Vagina (tissue), 2 donors: ENCODE measurements around the gene MMD2. TPM values are rescaled to one million over a fixed set of nuclear protein-coding genes. Genes with fewer than 3 reads are reported as not detected.

Experiments
- DNase-seq, 2 donors: peaks; one replicate each; pipeline ENCODE4 v3.0.0-alpha.2; 2017; ENCODE audit errors: extremely low spot score in 2 of 2
- H3K27ac ChIP-seq: fragments of 200-600 bp; sonication (generic); one replicate; pipeline ENCODE4 v1.5.1; 2019
- H3K27me3 ChIP-seq: fragments of 200-600 bp; sonication (generic); one replicate; pipeline ENCODE4 v1.5.1; 2019
- H3K36me3 ChIP-seq, 2 donors: fragments of 200-600 bp; sonication (generic); one replicate each; pipeline ENCODE4 v1.5.1; 2017 to 2019
- H3K4me1 ChIP-seq: fragments of 200-600 bp; sonication (generic); one replicate; pipeline ENCODE4 v1.5.1; 2019
- H3K4me3 ChIP-seq, 2 donors: fragments of 200-600 bp; sonication (generic); 1 replicate in 1 of 2; 2 replicates in 1 of 2; pipeline ENCODE4 v1.5.1; 2016 to 2019
- H3K9me3 ChIP-seq: fragments of 200-600 bp; sonication (generic); one replicate; pipeline ENCODE4 v1.5.1; 2019
- CTCF ChIP-seq, 3 experiments: fragments of 450-650 bp in 2 of 3; fragments of 200-600 bp in 1 of 3; sonication (generic) in 1 of 3; IDR thresholded peaks; one replicate each; pipeline ENCODE4 v1.5.1; 2017 to 2019; ENCODE audit warnings: antibody characterized with exemption in 3 of 3, mild to moderate bottlenecking in 2 of 3, moderate library complexity in 2 of 3
- POLR2A ChIP-seq, 2 donors: fragments of 450-650 bp; IDR thresholded peaks; one replicate each; pipeline ENCODE4 v1.6.1; 2017; ENCODE audit warnings: antibody characterized with exemption in 2 of 2, mild to moderate bottlenecking in 2 of 2, moderate library complexity in 2 of 2
- POLR2AphosphoS5 ChIP-seq, 2 donors: sonication (generic); formaldehyde crosslinking; IDR thresholded peaks; one replicate each; pipeline ENCODE4 v1.9.0; 2017; ENCODE audit warnings: antibody characterized with exemption in 2 of 2, mild to moderate bottlenecking in 2 of 2, low read depth in 1 of 2; ENCODE audit not compliant: insufficient read depth in 1 of 2
- intact Hi-C: fragments of 100-400 bp; cut with DNase I; formaldehyde crosslinking; loops from one replicate; pipeline ENCODE4 v1.15.1; 2023
- total RNA-seq: library from RNA; depleted of rRNA; stranded (reverse); fragments of >200 nt; gene quantifications from one replicate; pipeline ENCODE4 v1.2.3, GENCODE V29; 2016

The MMD2 gene
- total RNA-seq, 1 donor from 2014 or later: not detected

- Histone ChIP-seq H3K27me3 (no peaks in the 10 kb centered on the region), H3K4me3 (no peak overlapping the region), H3K4me1 (no peaks in the 10 kb centered on the region), H3K27ac (no peak overlapping the region), H3K9me3 (no peaks in the 10 kb centered on the region), H3K36me3 (no peaks in the 10 kb centered on the region)
- TF ChIP-seq POLR2AphosphoS5 (IDR thresholded peaks at IDR 0.05; ENCODE audit: insufficient read depth in 1 of 2, low read depth in 1 of 2) (no peak), CTCF (IDR thresholded peaks at IDR 0.05) (no peak)
- intact Hi-C loops: no loop called here
- no peak for DNase-seq
These were observed 47.7 kb downstream of the MMD2 start for GRCh38 chr7:4911111-4911828.

GRCh38 chr7:4906682-4907081 lies 52.3 kb downstream of the MMD2 start:
- no peak for TF ChIP-seq CTCF (IDR thresholded peaks at IDR 0.05)
- TF ChIP-seq POLR2A (IDR thresholded peaks at IDR 0.05): no peak
- no peak for TF ChIP-seq POLR2AphosphoS5 (IDR thresholded peaks at IDR 0.05; ENCODE audit: insufficient read depth in 1 of 2, low read depth in 1 of 2)
- intact Hi-C loops: no loop called here
- H3K9me3 ChIP-seq: no peaks in the 10 kb centered on the region
- no peaks in the 10 kb centered on the region for H3K36me3 ChIP-seq
- H3K27me3 ChIP-seq: no peaks in the 10 kb centered on the region
- H3K4me1 ChIP-seq: no peaks in the 10 kb centered on the region
- H3K27ac ChIP-seq: no peak overlapping the region
- DNase-seq: no peak
- no peak overlapping the region for H3K4me3 ChIP-seq

GRCh38 chr7:4905171-4905570 lies 53.8 kb downstream of the MMD2 start:
- H3K36me3 ChIP-seq: no peaks in the 10 kb centered on the region
- H3K4me1 ChIP-seq: no peaks in the 10 kb centered on the region
- TF ChIP-seq CTCF (IDR thresholded peaks at IDR 0.05) (no peak), POLR2AphosphoS5 (IDR thresholded peaks at IDR 0.05; ENCODE audit: insufficient read depth in 1 of 2, low read depth in 1 of 2) (no peak), POLR2A (IDR thresholded peaks at IDR 0.05) (no peak)
- H3K4me3 ChIP-seq: no peak overlapping the region
- H3K9me3 ChIP-seq: no peaks in the 10 kb centered on the region
- no peaks in the 10 kb centered on the region for H3K27me3 ChIP-seq
- no peak for DNase-seq
- no peak overlapping the region for H3K27ac ChIP-seq
- intact Hi-C loops: no loop called here

GRCh38 chr7:4904346-4904745 lies 54.6 kb downstream of the MMD2 start:
- Histone ChIP-seq H3K36me3 (no peaks in the 10 kb centered on the region), H3K27ac (no peak overlapping the region), H3K9me3 (no peaks in the 10 kb centered on the region), H3K27me3 (no peaks in the 10 kb centered on the region), H3K4me3 (no peak overlapping the region), H3K4me1 (no peaks in the 10 kb centered on the region)
- TF ChIP-seq POLR2AphosphoS5 (IDR thresholded peaks at IDR 0.05; ENCODE audit: insufficient read depth in 1 of 2, low read depth in 1 of 2) (no peak), CTCF (IDR thresholded peaks at IDR 0.05) (no peak), POLR2A (IDR thresholded peaks at IDR 0.05) (no peak)
- no peak for DNase-seq
- intact Hi-C loops: no loop called here

GRCh38 chr7:4895766-4896165 lies 63.2 kb downstream of the MMD2 start:
- DNase-seq: no peak
- intact Hi-C loops: no loop called here
- Histone ChIP-seq H3K9me3 (no peaks in the 10 kb centered on the region), H3K27ac (no peak overlapping the region), H3K36me3 (no peaks in the 10 kb centered on the region), H3K4me1 (no peaks in the 10 kb centered on the region), H3K4me3 (no peak overlapping the region), H3K27me3 (no peaks in the 10 kb centered on the region)
- TF ChIP-seq POLR2AphosphoS5 (IDR thresholded peaks at IDR 0.05; ENCODE audit: insufficient read depth in 1 of 2, low read depth in 1 of 2): no peak
- no peak for TF ChIP-seq CTCF (IDR thresholded peaks at IDR 0.05)
- no peak for TF ChIP-seq POLR2A (IDR thresholded peaks at IDR 0.05)
